SK-N-MC (cell line): ENCODE results near the gene INF2.
"Not testable (repeated sequence)": the region's sequence is repeated elsewhere in the genome, so short reads cannot be mapped to it uniquely, and the experiment has no call there.

Source experiments
- DNase-seq: peaks from one replicate; pipeline ENCODE4 v3.0.0-alpha.2; 2011; ENCODE audit warnings: low read depth, low spot score
- H3K27ac ChIP-seq: fragments of 200-600 bp; sonication (generic); 2 replicates; pipeline ENCODE4 v1.5.1; 2016; ENCODE audit warnings: mixed run types
- H3K36me3 ChIP-seq: fragments of 200-600 bp; sonication (generic); 2 replicates; pipeline ENCODE4 v1.6.1; 2017; ENCODE audit warnings: antibody characterized with exemption, low read length, mixed read lengths; ENCODE audit not compliant: insufficient read depth
- H3K4me3 ChIP-seq: fragments of 200-600 bp; sonication (generic); 2 replicates; pipeline ENCODE4 v1.5.1; 2016
- H3K9ac ChIP-seq: fragments of 200-600 bp; sonication (generic); 2 replicates; pipeline ENCODE4 v1.8.0; 2017; ENCODE audit warnings: mixed run types, mixed read lengths; ENCODE audit not compliant: insufficient read length
- H3K9me3 ChIP-seq: fragments of 200-600 bp; sonication (generic); 2 replicates; pipeline ENCODE4 v1.6.1; 2017; ENCODE audit warnings: low read depth, mild to moderate bottlenecking, antibody characterized with exemption, low read length, moderate library complexity, mixed read lengths
- EZH2 ChIP-seq: fragments of 200-600 bp; sonication (generic); IDR thresholded peaks from one replicate; pipeline ENCODE4 v1.6.1; 2017; ENCODE audit warnings: antibody characterized with exemption
- FOXP2 ChIP-seq: optimal IDR thresholded peaks from 2 replicates; pipeline ENCODE3; 2011; ENCODE audit warnings: mild to moderate bottlenecking, moderate library complexity; ENCODE audit not compliant: insufficient read depth; ENCODE audit errors: extremely low read length, control extremely low read depth
- POLR2AphosphoS5 ChIP-seq: IDR thresholded peaks from 2 replicates; pipeline ENCODE4 v1.6.1; 2012; ENCODE audit warnings: mild to moderate bottlenecking, low read depth, low read length, borderline replicate concordance

Gene INF2

DNA sequence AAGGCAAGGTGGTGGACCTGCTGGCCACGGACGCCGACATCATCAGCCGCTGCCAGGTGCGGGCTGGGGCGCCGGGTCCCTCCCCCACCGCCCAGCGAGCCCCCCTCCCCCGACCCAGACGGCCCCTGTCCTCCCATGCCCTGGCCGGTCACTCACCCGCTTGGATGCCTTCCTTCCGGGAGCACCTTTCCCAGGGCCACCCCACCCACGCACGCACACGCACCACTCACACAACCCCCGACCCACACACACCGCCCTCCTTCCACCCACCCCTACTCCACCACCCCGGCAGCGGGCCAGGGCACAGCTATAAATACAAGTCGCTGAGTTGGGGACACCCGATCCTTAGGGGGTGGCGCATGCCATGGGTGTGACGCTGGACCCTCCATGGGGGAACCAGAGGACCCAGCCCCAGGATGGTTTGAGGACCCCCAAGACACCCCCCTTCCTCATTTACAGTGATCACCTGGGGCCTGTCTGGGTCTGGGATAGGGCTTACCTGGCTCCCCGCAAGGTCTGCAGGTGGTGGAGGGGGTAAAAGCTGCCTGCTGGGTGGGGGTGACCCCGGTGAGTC is 35.1 kb downstream of the INF2 start:
- no peak overlapping the region for H3K27ac ChIP-seq
- no peaks in the 10 kb centered on the region for H3K9me3 ChIP-seq
- H3K36me3 ChIP-seq, result no peaks in the 10 kb centered on the region
- no peak for DNase-seq
- peak overlapping the region; percentile 55 for H3K4me3 ChIP-seq
- H3K9ac ChIP-seq, result no peak overlapping the region
- no peak for TF ChIP-seq FOXP2
- no peak for TF ChIP-seq POLR2AphosphoS5
- no peak for TF ChIP-seq EZH2

DNA sequence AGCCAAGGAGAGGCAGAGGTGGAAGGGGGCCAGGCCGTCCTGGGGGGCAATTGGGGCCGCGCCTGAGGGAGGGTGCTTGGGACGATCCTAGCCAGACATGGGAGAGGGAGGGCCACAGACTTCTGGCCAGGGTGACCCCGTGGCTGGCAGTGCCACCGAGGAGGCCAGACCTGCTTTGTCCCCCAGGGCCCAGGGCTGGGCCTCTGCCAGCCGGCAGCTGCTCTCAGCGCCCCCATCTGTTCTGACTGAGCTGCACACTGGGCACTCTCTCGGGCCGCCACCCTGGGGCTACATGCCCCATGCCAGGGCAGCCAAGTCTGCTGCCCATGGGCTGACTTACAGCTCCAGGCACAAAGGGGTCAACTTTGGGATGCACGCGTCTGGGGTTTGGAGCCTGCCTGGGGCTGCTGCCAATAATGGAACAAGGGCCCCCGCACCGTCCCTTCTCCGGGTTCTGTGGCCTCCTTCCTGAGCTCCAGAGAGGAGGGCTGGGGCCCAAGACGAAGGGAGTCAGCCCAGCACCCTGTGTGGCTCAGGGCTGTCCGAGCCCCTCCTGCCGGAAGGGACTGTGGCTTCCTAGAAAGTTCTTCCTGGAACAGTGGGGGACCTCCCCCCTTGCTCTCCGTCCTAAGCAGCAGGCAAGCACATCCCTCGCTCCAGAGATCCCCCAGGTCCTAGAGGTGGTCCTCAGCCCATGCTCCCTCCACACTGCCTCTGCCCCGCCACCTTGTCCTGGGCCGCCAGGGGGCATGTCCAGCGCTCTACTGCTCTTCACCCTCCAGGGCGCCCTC is 35.8 kb downstream of the INF2 start:
- Histone ChIP-seq H3K9ac (no peak overlapping the region), H3K4me3 (no peak overlapping the region), H3K9me3 (no peaks in the 10 kb centered on the region), H3K27ac (no peak overlapping the region), H3K36me3 (no peaks in the 10 kb centered on the region)
- TF ChIP-seq POLR2AphosphoS5 (no peak), FOXP2 (no peak), EZH2 (no peak)
- DNase-seq, result no peak

DNA sequence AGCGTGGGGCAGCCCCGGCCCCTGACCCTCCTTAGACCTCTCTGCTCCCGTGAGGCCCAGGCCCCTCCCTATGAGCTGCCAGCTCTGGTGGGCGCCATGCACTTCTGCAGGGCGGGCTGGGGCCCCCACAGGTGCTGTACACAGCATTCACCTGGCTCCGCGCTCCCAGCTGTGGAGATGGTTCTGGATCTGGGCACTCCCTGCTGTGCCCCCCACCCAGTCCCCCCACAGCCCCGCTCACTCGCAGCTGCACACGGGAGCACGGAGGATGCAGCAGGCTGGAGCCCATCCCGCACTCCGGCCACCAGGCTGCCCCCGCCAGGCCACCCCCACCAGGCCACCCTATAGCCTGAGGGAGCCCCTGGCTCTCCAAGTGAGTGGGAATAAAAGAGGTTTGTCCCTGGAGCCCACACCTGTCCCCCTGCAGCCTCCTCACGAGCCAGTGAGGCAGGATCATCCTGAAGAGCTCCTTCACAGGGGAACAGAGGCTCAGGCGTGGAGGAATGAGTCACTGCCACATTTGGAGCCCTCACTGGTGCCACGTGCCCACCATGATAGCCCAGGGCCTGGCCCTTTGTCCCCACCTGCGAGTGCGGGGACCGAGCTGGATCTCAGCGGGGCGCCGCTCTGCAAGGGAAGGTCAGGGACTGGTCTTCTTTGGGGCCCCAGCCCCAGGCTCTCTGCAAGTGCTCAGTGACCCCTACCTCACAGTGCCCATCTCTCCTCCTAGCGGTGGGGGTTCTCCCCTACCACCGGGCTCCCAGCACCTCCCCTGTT is 36.5 kb downstream of the INF2 start:
- Histone ChIP-seq H3K36me3 (no peaks in the 10 kb centered on the region), H3K9me3 (no peaks in the 10 kb centered on the region), H3K27ac (no peak overlapping the region), H3K4me3 (no peak overlapping the region), H3K9ac (no peak overlapping the region)
- TF ChIP-seq FOXP2 (no peak), POLR2AphosphoS5 (no peak), EZH2 (no peak)
- DNase-seq, result no peak

DNA sequence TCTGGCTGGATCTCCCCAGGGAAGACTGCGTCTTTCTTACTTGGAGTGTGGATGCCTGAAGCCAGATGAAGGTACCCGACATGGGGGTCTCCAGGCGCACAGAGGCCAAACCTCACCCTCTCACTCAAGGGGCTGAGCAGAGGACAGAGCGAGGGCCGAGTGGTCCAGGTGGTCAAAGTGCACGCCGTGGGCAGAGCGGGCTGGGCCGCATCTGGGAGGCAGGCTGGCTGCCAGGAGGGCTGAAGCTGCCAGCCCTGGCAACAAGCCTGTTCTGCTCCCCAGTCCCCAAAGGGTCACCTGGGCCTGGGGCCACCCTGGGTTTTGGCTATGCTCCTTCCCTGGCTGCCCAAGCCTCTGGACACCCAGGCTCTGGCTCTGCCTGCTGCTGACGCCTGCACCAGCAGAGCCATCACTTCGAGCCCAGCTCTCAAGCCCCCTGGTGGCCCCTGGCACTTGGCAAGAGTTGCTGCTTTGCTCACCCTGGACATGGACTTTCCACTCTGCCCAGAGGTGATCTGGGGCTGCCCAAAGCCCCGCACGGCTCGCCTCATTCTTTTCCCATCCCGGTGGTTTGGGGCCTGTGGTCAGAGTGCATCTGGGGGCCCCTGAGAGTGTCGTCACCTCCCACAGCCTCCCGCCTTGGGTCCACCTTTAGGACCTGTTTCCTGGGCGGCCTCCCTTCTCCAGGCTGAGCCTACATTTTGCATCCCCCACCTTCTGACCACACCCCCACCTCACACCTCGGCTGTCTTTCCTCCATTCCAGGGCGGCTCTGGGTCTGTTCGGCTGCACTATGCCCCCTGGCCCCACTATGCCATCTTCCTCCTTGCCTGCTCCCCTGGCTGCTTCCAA is 37.4 kb downstream of the INF2 start:
- DNase-seq, result no peak
- TF ChIP-seq FOXP2, result no peak
- TF ChIP-seq EZH2, result no peak
- TF ChIP-seq POLR2AphosphoS5, result no peak
- Histone ChIP-seq H3K9me3 (no peaks in the 10 kb centered on the region), H3K36me3 (no peaks in the 10 kb centered on the region), H3K9ac (no peak overlapping the region), H3K27ac (no peak overlapping the region), H3K4me3 (no peak overlapping the region)

DNA sequence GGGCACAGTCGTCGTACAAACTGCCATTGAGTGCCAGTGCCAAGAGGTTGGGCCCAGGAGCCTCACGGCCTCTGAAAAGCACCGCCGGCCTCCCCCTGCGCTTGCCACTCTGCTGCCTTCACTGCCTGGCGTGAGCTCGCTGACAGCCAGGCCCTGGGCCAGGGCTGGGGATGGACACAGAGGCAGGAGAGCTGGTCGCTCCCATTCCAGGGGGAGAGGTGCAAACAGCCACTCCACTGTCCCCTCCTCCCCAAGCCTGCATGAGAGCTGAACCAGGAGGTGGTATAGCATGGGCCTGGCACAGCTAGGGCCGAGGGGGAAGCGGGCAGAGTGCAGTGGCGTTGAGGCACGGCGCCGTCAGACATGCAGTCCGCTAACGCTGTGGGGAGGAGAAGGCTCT is 39.2 kb downstream of the INF2 start:
- no peak for TF ChIP-seq FOXP2
- no peak for TF ChIP-seq EZH2
- TF ChIP-seq POLR2AphosphoS5, result no peak
- Histone ChIP-seq H3K27ac (no peak overlapping the region), H3K9ac (no peak overlapping the region), H3K9me3 (no peaks in the 10 kb centered on the region), H3K4me3 (no peak overlapping the region), H3K36me3 (no peaks in the 10 kb centered on the region)
- DNase-seq, result no peak

DNA sequence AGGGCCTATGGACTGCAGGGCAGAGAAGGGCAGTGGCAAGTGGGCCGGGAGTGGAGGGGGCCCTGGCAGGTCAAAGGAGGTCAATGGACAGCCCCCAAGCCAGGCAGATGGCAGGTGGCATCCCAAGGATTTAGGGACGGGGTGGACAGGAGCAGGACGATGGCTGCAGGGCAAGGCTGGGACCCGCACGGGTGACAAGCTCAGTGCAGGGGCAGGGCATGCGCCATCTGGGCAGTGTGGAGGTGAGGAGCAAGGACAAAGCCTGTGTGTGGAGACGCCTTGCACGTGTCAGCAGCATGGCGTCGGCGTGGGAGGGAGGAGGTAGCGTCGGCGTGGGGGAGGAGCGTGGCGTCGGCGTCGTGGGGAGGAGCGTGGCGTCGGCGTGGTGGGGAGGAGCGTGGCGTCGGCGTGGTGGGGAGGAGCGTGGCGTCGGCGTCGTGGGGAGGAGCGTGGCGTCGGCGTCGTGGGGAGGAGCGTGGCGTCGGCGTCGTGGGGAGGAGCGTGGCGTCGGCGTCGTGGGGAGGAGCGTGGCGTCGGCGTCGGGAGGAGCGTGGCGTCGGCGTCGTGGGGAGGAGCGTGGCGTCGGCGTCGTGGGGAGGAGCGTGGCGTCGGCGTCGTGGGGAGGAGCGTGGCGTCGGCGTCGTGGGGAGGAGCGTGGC is 39.9 kb downstream of the INF2 start:
- not testable (repeated sequence) for H3K9me3 ChIP-seq, H3K9ac ChIP-seq, H3K27ac ChIP-seq, DNase-seq, H3K36me3 ChIP-seq, H3K4me3 ChIP-seq

DNA sequence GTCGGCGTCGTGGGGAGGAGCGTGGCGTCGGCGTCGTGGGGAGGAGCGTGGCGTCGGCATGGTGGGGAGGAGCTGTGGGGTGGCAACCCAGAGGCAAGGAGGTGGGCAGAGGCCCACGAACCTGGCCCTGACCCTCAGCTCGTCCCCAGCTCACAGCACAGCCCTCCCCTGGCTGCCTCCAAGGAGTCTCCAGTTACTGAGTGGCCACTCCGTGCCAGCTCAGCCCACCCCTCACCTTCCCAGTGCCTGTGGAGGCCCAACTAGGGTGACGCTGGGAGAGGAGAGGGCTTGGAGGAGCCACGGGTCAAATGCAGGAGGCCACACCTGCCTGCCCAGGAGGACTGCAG is 40.4 kb downstream of the INF2 start:
- H3K27ac ChIP-seq, result no peak overlapping the region
- no peak for DNase-seq
- TF ChIP-seq POLR2AphosphoS5 (no peak), FOXP2 (no peak), EZH2 (no peak)
- no peaks in the 10 kb centered on the region for H3K36me3 ChIP-seq
- no peak overlapping the region for H3K4me3 ChIP-seq
- H3K9ac ChIP-seq, result no peak overlapping the region
- H3K9me3 ChIP-seq, result no peaks in the 10 kb centered on the region

DNA sequence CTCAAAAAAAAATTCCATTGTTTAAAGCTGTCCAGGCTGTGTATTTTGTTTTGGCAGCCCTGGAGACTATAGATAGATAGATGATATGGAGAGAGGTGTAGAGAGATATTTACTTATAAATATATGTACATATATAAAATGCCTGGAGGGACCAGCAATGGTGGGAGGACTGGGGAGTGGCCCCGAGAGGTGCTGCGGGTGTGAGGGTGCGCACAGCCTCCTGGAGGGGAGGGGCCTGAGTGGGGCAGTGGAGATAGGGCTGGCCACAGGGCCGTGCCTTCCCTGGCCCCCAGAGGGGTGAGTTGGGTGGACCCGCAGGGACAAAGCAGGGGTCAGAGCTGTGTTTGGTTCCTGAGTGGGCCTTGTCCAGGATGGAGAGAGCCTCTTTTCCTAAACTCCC is 41.1 kb downstream of the INF2 start:
- Histone ChIP-seq H3K9ac (no peak overlapping the region), H3K4me3 (no peak overlapping the region)

More for the DNA sequence above, 41.1 kb downstream of the INF2 start:
- DNase-seq, result no peak
- Histone ChIP-seq H3K27ac (no peak overlapping the region), H3K36me3 (no peaks in the 10 kb centered on the region), H3K9me3 (no peaks in the 10 kb centered on the region)
- TF ChIP-seq EZH2, result no peak
- no peak for TF ChIP-seq FOXP2
- no peak for TF ChIP-seq POLR2AphosphoS5
